NCI-H446 (cell line): Measurements from ENCODE around the gene LRIG3.
"Not testable (repeated sequence)": the region's sequence is repeated elsewhere in the genome, so short reads cannot be mapped to it uniquely, and the experiment has no call there.

ENCODE experiments used
- DNase-seq, 2 experiments: peaks; one replicate each; lab custom pipeline; 2025; lab: John Stamatoyannopoulos, UW

The LRIG3 gene

GRCh38 chr12:58920102-58920960 lies at the start of gene LRIG3:
Gene LRIG3, minus strand, starts transcription at chr12:58920504. Its CDS starts 269 bp downstream, at chr12:58920235.
- peak; percentile 60 to 91 for DNase-seq

- DNase-seq, result no peak
Measured at GRCh38 chr12:58969237-58969636, 48.9 kb upstream of the LRIG3 start.

- peak in 1 of 2 experiments; percentile 40 for DNase-seq
Measured at GRCh38 chr12:58967561-58967960, 47.3 kb upstream of the LRIG3 start.

GRCh38 chr12:58966939-58967338 lies 46.6 kb upstream of the LRIG3 start:
- DNase-seq, result peak in 1 of 2 experiments; percentile 38

- DNase-seq, result no peak
Measured at GRCh38 chr12:58965568-58965967, 45.3 kb upstream of the LRIG3 start.

- no peak for DNase-seq
Measured at GRCh38 chr12:58963844-58964243, 43.5 kb upstream of the LRIG3 start.

GRCh38 chr12:58961906-58962305 lies 41.6 kb upstream of the LRIG3 start:
- no peak for DNase-seq

- no peak for DNase-seq
Measured at GRCh38 chr12:58961166-58961565, 40.9 kb upstream of the LRIG3 start.

GRCh38 chr12:58959639-58960300 lies 39.5 kb upstream of the LRIG3 start:
- no peak for DNase-seq

- no peak for DNase-seq
Measured at GRCh38 chr12:58957298-58957697, 37.0 kb upstream of the LRIG3 start.

GRCh38 chr12:58955849-58956248 lies 35.5 kb upstream of the LRIG3 start:
- no peak for DNase-seq

- no peak for DNase-seq
Measured at GRCh38 chr12:58954002-58954401, 33.7 kb upstream of the LRIG3 start.

- DNase-seq, result no peak
Measured at GRCh38 chr12:58950739-58951100, 30.4 kb upstream of the LRIG3 start.

- DNase-seq, result not testable (repeated sequence)
Measured at GRCh38 chr12:58949954-58950738, 29.8 kb upstream of the LRIG3 start.

GRCh38 chr12:58943079-58943478 lies 22.8 kb upstream of the LRIG3 start:
- no peak for DNase-seq

GRCh38 chr12:58942345-58942744 lies 22.0 kb upstream of the LRIG3 start:
- no peak for DNase-seq

- no peak for DNase-seq
Measured at GRCh38 chr12:58939399-58940100, 19.2 kb upstream of the LRIG3 start.

- no peak for DNase-seq
Measured at GRCh38 chr12:58938440-58938839, 18.1 kb upstream of the LRIG3 start.

- DNase-seq, result no peak
Measured at GRCh38 chr12:58934528-58934927, 14.2 kb upstream of the LRIG3 start.

GRCh38 chr12:58932806-58933681 lies 12.7 kb upstream of the LRIG3 start:
- no peak for DNase-seq

GRCh38 chr12:58931518-58931917 lies 11.2 kb upstream of the LRIG3 start:
- no peak for DNase-seq
